OCI-LY3 (cell line): ENCODE data around the gene ZNRF1.

Experiments
- EZH2phosphoT487 ChIP-seq: fragments of 200-600 bp; shearing (Covaris generic); IDR thresholded peaks from 2 replicates; pipeline ENCODE4 v1.6.1; 2018; ENCODE audit warnings: antibody characterized with exemption, mixed run types, low read depth
- TF ChIP-seq, protein P1 (sequence below): fragments of 200-600, 300-600 bp; sonication (generic); IDR thresholded peaks from 2 replicates; pipeline ENCODE4 v1.5.1; 2014; ENCODE audit warnings: antibody characterized with exemption, low read length, low read depth

DNA sequence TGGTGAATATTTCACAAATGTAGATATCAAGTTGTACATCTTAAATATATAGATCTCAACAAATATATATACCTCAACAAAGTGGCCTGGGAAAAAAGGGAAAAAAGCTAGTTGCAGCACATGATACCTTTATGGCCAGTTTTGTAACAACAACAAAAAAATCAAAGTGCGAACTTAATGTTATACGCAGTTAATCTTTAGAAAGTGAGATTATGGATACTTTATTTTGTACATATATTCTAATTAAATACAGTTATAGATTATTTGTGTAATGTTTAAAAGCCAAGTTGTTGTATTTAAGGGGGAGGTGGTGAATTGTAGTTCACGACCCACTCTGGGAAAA, 149.1 kb downstream of the ZNRF1 start:
- TF ChIP-seq, protein P1, sequence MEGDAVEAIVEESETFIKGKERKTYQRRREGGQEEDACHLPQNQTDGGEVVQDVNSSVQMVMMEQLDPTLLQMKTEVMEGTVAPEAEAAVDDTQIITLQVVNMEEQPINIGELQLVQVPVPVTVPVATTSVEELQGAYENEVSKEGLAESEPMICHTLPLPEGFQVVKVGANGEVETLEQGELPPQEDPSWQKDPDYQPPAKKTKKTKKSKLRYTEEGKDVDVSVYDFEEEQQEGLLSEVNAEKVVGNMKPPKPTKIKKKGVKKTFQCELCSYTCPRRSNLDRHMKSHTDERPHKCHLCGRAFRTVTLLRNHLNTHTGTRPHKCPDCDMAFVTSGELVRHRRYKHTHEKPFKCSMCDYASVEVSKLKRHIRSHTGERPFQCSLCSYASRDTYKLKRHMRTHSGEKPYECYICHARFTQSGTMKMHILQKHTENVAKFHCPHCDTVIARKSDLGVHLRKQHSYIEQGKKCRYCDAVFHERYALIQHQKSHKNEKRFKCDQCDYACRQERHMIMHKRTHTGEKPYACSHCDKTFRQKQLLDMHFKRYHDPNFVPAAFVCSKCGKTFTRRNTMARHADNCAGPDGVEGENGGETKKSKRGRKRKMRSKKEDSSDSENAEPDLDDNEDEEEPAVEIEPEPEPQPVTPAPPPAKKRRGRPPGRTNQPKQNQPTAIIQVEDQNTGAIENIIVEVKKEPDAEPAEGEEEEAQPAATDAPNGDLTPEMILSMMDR = no peak
- no peak for TF ChIP-seq EZH2phosphoT487
